IMR-90 (cell line): Measurements from ENCODE around the gene TENM3. TPM values are rescaled to one million over a fixed set of nuclear protein-coding genes. Genes with fewer than 3 reads are reported as not detected.

Experiments used
- ATAC-seq: fragments of 200-7000 bp; cut with Tn5 transposase; 2 replicates; pipeline ENCODE4 v1.9.1; 2020; ENCODE audit warnings: low read depth, mild to moderate bottlenecking, moderate library complexity
- BruUV-seq: library from RNA; stranded (reverse); fragments of 400-500 nt; replicated peaks from 2 replicates; lab custom pipeline; 2021; lab: Mats Ljungman, UMichigan
- CTCF ChIA-PET: fragments of 300-600 bp; formaldehyde crosslinking; extraction: SDS; loops from one replicate; lab custom pipeline; 2021; ENCODE audit warnings: antibody characterized with exemption; lab: Yijun Ruan, JAX
- POLR2A ChIA-PET: fragments of 300-600 bp; sonication (Branson Sonifier 250); formaldehyde crosslinking; loops from one replicate; lab custom pipeline; 2022; ENCODE audit warnings: antibody characterized with exemption; ENCODE audit not compliant: unreplicated experiment; lab: Charles Lee
- DNase-seq: peaks from one replicate; pipeline ENCODE4 v3.0.0; 2013
- H2AFZ ChIP-seq: replicated peaks from 2 replicates; pipeline ENCODE3; 2013; ENCODE audit warnings: low read length, mild to moderate bottlenecking; ENCODE audit not compliant: poor library complexity
- H2AK5ac ChIP-seq: 2 replicates; pipeline ENCODE4 v1.6.1; 2013; ENCODE audit warnings: low read depth, low read length, inconsistent platforms
- H2AK9ac ChIP-seq: replicated peaks from 2 replicates; pipeline ENCODE3; 2013; ENCODE audit warnings: mild to moderate bottlenecking, low read depth, low read length, moderate library complexity; ENCODE audit not compliant: poor library complexity
- H2BK120ac ChIP-seq: 2 replicates; pipeline ENCODE4 v1.6.1; 2013; ENCODE audit warnings: low read depth, low read length, inconsistent platforms
- H2BK15ac ChIP-seq: 3 replicates; pipeline ENCODE4 v1.6.1; 2013; ENCODE audit warnings: low read depth, low read length, inconsistent platforms
- H2BK20ac ChIP-seq: 2 replicates; pipeline ENCODE4 v1.6.1; 2013; ENCODE audit warnings: low read depth, mild to moderate bottlenecking, inconsistent platforms, low read length, moderate library complexity
- H2BK5ac ChIP-seq: 2 replicates; pipeline ENCODE4 v1.6.1; 2013; ENCODE audit warnings: mild to moderate bottlenecking, low read depth, low read length, inconsistent platforms; ENCODE audit not compliant: poor library complexity, severe bottlenecking
- H3K14ac ChIP-seq: replicated peaks from 2 replicates; pipeline ENCODE4 v1.6.1; 2013; ENCODE audit warnings: low read depth, low read length, inconsistent platforms
- H3K18ac ChIP-seq: 2 replicates; pipeline ENCODE4 v1.6.1; 2013; ENCODE audit warnings: low read depth, low read length, control low read depth
- H3K23ac ChIP-seq: 2 replicates; pipeline ENCODE4 v1.6.1; 2013; ENCODE audit warnings: low read depth, low read length, inconsistent platforms
- H3K27ac ChIP-seq: 2 replicates; pipeline ENCODE4 v1.5.1; 2013; ENCODE audit warnings: mild to moderate bottlenecking, control low read depth, low read length; ENCODE audit not compliant: insufficient read depth
- H3K27me3 ChIP-seq: 2 replicates; pipeline ENCODE4 v1.6.1; 2013; ENCODE audit warnings: low read length; ENCODE audit not compliant: control insufficient read depth, insufficient read depth
- H3K36me3 ChIP-seq: 2 replicates; pipeline ENCODE4 v1.6.1; 2013; ENCODE audit warnings: low read length, mixed read lengths; ENCODE audit not compliant: control insufficient read depth, insufficient read depth
- H3K4ac ChIP-seq: 2 replicates; pipeline ENCODE4 v1.6.1; 2013; ENCODE audit warnings: low read depth, low read length, inconsistent platforms
- H3K4me1 ChIP-seq: 2 replicates; pipeline ENCODE4 v1.6.1; 2013; ENCODE audit warnings: low read length, mixed read lengths; ENCODE audit not compliant: control insufficient read depth, insufficient read depth
- H3K4me2 ChIP-seq: 2 replicates; pipeline ENCODE4 v1.6.1; 2013; ENCODE audit warnings: low read depth, mild to moderate bottlenecking, control low read depth, low read length, moderate library complexity
- H3K4me3 ChIP-seq: 2 replicates; pipeline ENCODE4 v1.5.1; 2013; ENCODE audit warnings: low read depth, mild to moderate bottlenecking, control low read depth, low read length, moderate library complexity; ENCODE audit not compliant: insufficient read depth
- H3K56ac ChIP-seq: 2 replicates; pipeline ENCODE4 v1.6.1; 2013; ENCODE audit warnings: low read length, inconsistent platforms; ENCODE audit not compliant: insufficient read depth; ENCODE audit errors: extremely low read depth
- H3K79me1 ChIP-seq, 2 experiments: 2 replicates each; pipeline ENCODE4 v1.6.1; 2013; ENCODE audit warnings: low read length in 2 of 2, inconsistent platforms in 1 of 2, low read depth in 1 of 2
- H3K9ac ChIP-seq: 2 replicates; pipeline ENCODE4 v1.6.1; 2013; ENCODE audit warnings: low read depth, low read length, control low read depth
- H3K9me1 ChIP-seq: 2 replicates; pipeline ENCODE4 v1.6.1; 2013; ENCODE audit warnings: low read length, inconsistent platforms; ENCODE audit not compliant: insufficient read depth
- H3K9me3 ChIP-seq: 2 replicates; pipeline ENCODE4 v1.6.1; 2013; ENCODE audit warnings: low read length; ENCODE audit not compliant: control insufficient read depth, insufficient read depth
- H4K20me1 ChIP-seq: 2 replicates; pipeline ENCODE4 v1.6.1; 2013; ENCODE audit warnings: low read length, inconsistent platforms; ENCODE audit not compliant: insufficient read depth
- H4K5ac ChIP-seq: 2 replicates; pipeline ENCODE4 v1.6.1; 2013; ENCODE audit warnings: mild to moderate bottlenecking, low read depth, low read length, control low read depth
- H4K8ac ChIP-seq, 2 experiments: 2 replicates each; pipeline ENCODE4 v1.6.1; 2013; ENCODE audit warnings: low read depth in 2 of 2, low read length in 2 of 2, control low read depth in 1 of 2, inconsistent platforms in 1 of 2
- H4K91ac ChIP-seq: 2 replicates; pipeline ENCODE4 v1.6.1; 2013; ENCODE audit warnings: low read depth, low read length, inconsistent platforms; ENCODE audit not compliant: insufficient read depth
- BHLHE40 ChIP-seq: fragments of 150-350 bp; IDR thresholded peaks from 2 replicates; pipeline ENCODE4 v1.6.1; 2016; ENCODE audit warnings: mild to moderate bottlenecking, low read depth, low read length
- WGBS, 2 experiments: methylation state at CpG; one replicate each; pipeline versions ENCODE4 v1.1.5 to v1.1.7; 2013; ENCODE audit warnings: missing lambda C conversion rate in 2 of 2; ENCODE audit not compliant: insufficient read length in 1 of 2; ENCODE audit errors: extremely low coverage in 2 of 2; 5-methylcytosine and 5-hydroxymethylcytosine counted together
- dilution Hi-C: fragments of 300-500 bp; cut with HindIII; formaldehyde crosslinking; loops from one replicate; pipeline ENCODE4 v1.14.3; 2018; ENCODE audit warnings: low sequenced_read_pairs; ENCODE audit not compliant: unreplicated experiment
- in situ Hi-C: fragments of 300-500 bp; cut with MboI; formaldehyde crosslinking; loops from 3 replicates; pipeline ENCODE4 v1.14.3; 2019; ENCODE audit warnings: low sequenced_read_pairs, inconsistent platforms, mixed read lengths
- intact Hi-C: fragments of 100-400 bp; cut with micrococcal nuclease; formaldehyde crosslinking; loops from 2 replicates; pipeline ENCODE4 v1.10.0; 2022
- polyA plus RNA-seq, 3 experiments: library from polyadenylated mRNA; depleted of rRNA; stranded (reverse); fragments of >200 nt; gene quantifications; 2 replicates each; pipeline ENCODE4 v1.2.3, GENCODE V29; 2012; ENCODE audit warnings: low replicate concordance in 1 of 3
- total RNA-seq: library from RNA; depleted of rRNA; stranded (reverse); fragments of >200 nt; gene quantifications from 2 replicates; pipeline ENCODE4 v1.2.3, GENCODE V29; 2012
- TF ChIP-seq, protein P1 (sequence below): conservative IDR thresholded peaks from 2 replicates; pipeline ENCODE4 v1.5.1; 2012; ENCODE audit warnings: mild to moderate bottlenecking, low read depth, low read length, improper control_type of control experiment

The TENM3 gene
- total and polyA plus RNA-seq, 2 of the 4 experiments (the other 2 are of a cell fraction) = 29.9 to 173 TPM

- in situ Hi-C loops (no loop called here), dilution Hi-C loops (no loop called here)
- POLR2A ChIA-PET = no interaction called here
Observed at GRCh38 chr4:182306792-182307507, 63.7 kb downstream of the TENM3 start.

More at GRCh38 chr4:182306792-182307507, 63.7 kb downstream of the TENM3 start:
- Histone ChIP-seq H2AK9ac (no peak overlapping the region), H3K9ac (no peak overlapping the region), H3K56ac (no peak overlapping the region), H2AFZ (no peak overlapping the region), H3K27ac (no peak overlapping the region), H3K27me3 (no peaks in the 10 kb centered on the region), H4K91ac (no peak overlapping the region), H3K79me1 (peaks cover 0 to 4% of the 10 kb centered on the region in 2 experiments; a peak in 2 of 4 replicates), H4K5ac (no peak overlapping the region), H3K9me3 (no peaks in the 10 kb centered on the region), H3K18ac (no peak overlapping the region), H2AK5ac (no peak overlapping the region), H3K4ac (no peak overlapping the region), H3K14ac (no peak overlapping the region), H3K36me3 (no peaks in the 10 kb centered on the region), H4K8ac (no peak overlapping the region), H3K4me2 (no peak overlapping the region), H2BK5ac (no peak overlapping the region), H3K4me3 (no peak overlapping the region), H2BK120ac (no peak overlapping the region), H3K4me1 (peaks cover 2% of the 10 kb centered on the region), H3K9me1 (no peaks in the 10 kb centered on the region; the same call in 1 of the 2 replicates), H3K23ac (no peak overlapping the region), H2BK15ac (no peak overlapping the region; the same call in 2 of the 3 replicates), H4K20me1 (no peaks in the 10 kb centered on the region), H2BK20ac (no peak overlapping the region)
- peak; percentile 6 for DNase-seq
- no peak for ATAC-seq
- intact Hi-C loops = no loop called here
- BruUV-seq = no TSS peak
- no CpG with 5 or more reads among the region's 4 CpGs for WGBS, 2 experiments
- TF ChIP-seq, protein P1, sequence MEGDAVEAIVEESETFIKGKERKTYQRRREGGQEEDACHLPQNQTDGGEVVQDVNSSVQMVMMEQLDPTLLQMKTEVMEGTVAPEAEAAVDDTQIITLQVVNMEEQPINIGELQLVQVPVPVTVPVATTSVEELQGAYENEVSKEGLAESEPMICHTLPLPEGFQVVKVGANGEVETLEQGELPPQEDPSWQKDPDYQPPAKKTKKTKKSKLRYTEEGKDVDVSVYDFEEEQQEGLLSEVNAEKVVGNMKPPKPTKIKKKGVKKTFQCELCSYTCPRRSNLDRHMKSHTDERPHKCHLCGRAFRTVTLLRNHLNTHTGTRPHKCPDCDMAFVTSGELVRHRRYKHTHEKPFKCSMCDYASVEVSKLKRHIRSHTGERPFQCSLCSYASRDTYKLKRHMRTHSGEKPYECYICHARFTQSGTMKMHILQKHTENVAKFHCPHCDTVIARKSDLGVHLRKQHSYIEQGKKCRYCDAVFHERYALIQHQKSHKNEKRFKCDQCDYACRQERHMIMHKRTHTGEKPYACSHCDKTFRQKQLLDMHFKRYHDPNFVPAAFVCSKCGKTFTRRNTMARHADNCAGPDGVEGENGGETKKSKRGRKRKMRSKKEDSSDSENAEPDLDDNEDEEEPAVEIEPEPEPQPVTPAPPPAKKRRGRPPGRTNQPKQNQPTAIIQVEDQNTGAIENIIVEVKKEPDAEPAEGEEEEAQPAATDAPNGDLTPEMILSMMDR = 0 out of 2 replicates have a peak, but pooled peaks have one; percentile 21
- no peak for TF ChIP-seq BHLHE40
- CTCF ChIA-PET = interaction anchor here (1.0 kb wide), 1 partner anchor 21 kb away, joined by 3 read pairs; no protein-coding TSS in a partner anchor
